Measurements from ENCODE around the gene BMP3.

The BMP3 gene

DNA sequence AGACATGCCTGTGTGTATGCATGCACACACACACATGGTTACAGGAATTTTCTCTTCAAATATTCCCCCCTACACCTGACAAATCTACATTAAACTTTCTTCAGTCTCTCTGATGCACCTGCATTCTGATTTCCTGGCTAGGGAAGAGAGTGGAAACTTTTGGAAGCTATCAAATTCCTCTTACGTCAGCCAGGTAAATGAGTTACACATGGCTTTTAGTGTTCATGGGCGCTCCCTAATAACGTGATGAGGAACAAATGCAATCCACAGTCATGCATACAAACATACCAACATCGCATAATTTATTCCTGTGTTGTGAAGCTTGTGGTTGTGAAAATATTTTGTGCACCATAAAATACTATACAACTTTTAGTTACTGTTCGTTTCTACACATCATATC lies 34.9 kb downstream of the BMP3 start:
- Histone ChIP-seq H3K4ac (ENCODE audit: low read depth, low read length) (no peak overlapping the region), H2BK15ac (replicated peaks; ENCODE audit: low read depth) (no peak overlapping the region), H3K27ac (ENCODE audit: low read depth, low read length) (no peak overlapping the region), H3K79me1 (ENCODE audit: low read length) (no peaks in the 10 kb centered on the region), H3K4me1 (ENCODE audit: control insufficient read depth, low read depth, low read length) (no peaks in the 10 kb centered on the region), H3K27me3 (ENCODE audit: insufficient read depth, low read length, poor library complexity) (no peaks in the 10 kb centered on the region), H3K36me3 (ENCODE audit: control insufficient read depth, insufficient read depth, low read length) (no peaks in the 10 kb centered on the region), H4K8ac (ENCODE audit: low read depth, low read length) (no peak overlapping the region), H3K4me3 (ENCODE audit: low read length) (no peak overlapping the region), H3K9ac (ENCODE audit: low read length) (no peak overlapping the region), H2BK120ac (ENCODE audit: low read depth, low read length) (no peak overlapping the region), H3K4me2 (ENCODE audit: low read length) (no peak overlapping the region), H2BK5ac (ENCODE audit: low read length) (no peak overlapping the region), H3K18ac (ENCODE audit: low read length) (no peak overlapping the region), H4K5ac (ENCODE audit: low read length) (no peak overlapping the region), H3K79me2 (ENCODE audit: control insufficient read depth, insufficient read depth, low read length) (no peaks in the 10 kb centered on the region), H2AK5ac (ENCODE audit: low read length) (no peak overlapping the region), H3K23ac (ENCODE audit: low read length) (no peak overlapping the region), H3K56ac (ENCODE audit: low read length) (no peak overlapping the region)
- 100% methylated on average over 1 of the region's 5 CpGs for WGBS (ENCODE audit: extremely low coverage, insufficient coverage, low lambda C conversion rate)
- no peak for DNase-seq

- no CpG with 5 or more reads among the region's 6 CpGs for WGBS (ENCODE audit: extremely low coverage, insufficient coverage, low lambda C conversion rate)
Measured at GRCh38 chr4:81069706-81070331, 39.3 kb downstream of the BMP3 start.

GRCh38 chr4:81071013-81071412 lies 40.5 kb downstream of the BMP3 start:
- Histone ChIP-seq H3K18ac (ENCODE audit: low read length) (no peak overlapping the region), H2BK15ac (replicated peaks; ENCODE audit: low read depth) (no peak overlapping the region), H3K27ac (ENCODE audit: low read depth, low read length) (no peak overlapping the region), H3K36me3 (ENCODE audit: control insufficient read depth, insufficient read depth, low read length) (no peaks in the 10 kb centered on the region), H4K8ac (ENCODE audit: low read depth, low read length) (no peak overlapping the region), H3K9ac (ENCODE audit: low read length) (no peak overlapping the region), H3K79me2 (ENCODE audit: control insufficient read depth, insufficient read depth, low read length) (no peaks in the 10 kb centered on the region), H2BK5ac (ENCODE audit: low read length) (no peak overlapping the region), H2AK5ac (ENCODE audit: low read length) (no peak overlapping the region), H3K79me1 (ENCODE audit: low read length) (no peaks in the 10 kb centered on the region), H3K23ac (ENCODE audit: low read length) (no peak overlapping the region), H3K56ac (ENCODE audit: low read length) (no peak overlapping the region), H3K4ac (ENCODE audit: low read depth, low read length) (no peak overlapping the region), H3K27me3 (ENCODE audit: insufficient read depth, low read length, poor library complexity) (no peaks in the 10 kb centered on the region), H3K4me1 (ENCODE audit: control insufficient read depth, low read depth, low read length) (no peaks in the 10 kb centered on the region), H2BK120ac (ENCODE audit: low read depth, low read length) (no peak overlapping the region), H3K4me2 (ENCODE audit: low read length) (no peak overlapping the region), H4K5ac (ENCODE audit: low read length) (no peak overlapping the region), H3K4me3 (ENCODE audit: low read length) (no peak overlapping the region)
- DNase-seq, result no peak
- no CpG with 5 or more reads among the region's 2 CpGs for WGBS (ENCODE audit: extremely low coverage, insufficient coverage, low lambda C conversion rate)

More at GRCh38 chr4:81069706-81070331, 39.3 kb downstream of the BMP3 start:
- peak; percentile 95 for DNase-seq
- Histone ChIP-seq H2BK15ac (replicated peaks; ENCODE audit: low read depth) (no peak overlapping the region), H3K4ac (ENCODE audit: low read depth, low read length) (no peak overlapping the region), H3K4me2 (ENCODE audit: low read length) (no peak overlapping the region), H3K23ac (ENCODE audit: low read length) (no peak overlapping the region), H3K18ac (ENCODE audit: low read length) (no peak overlapping the region), H2AK5ac (ENCODE audit: low read length) (no peak overlapping the region), H3K27me3 (ENCODE audit: insufficient read depth, low read length, poor library complexity) (no peaks in the 10 kb centered on the region), H3K79me1 (ENCODE audit: low read length) (no peaks in the 10 kb centered on the region), H3K9ac (ENCODE audit: low read length) (no peak overlapping the region), H2BK120ac (ENCODE audit: low read depth, low read length) (no peak overlapping the region), H3K56ac (ENCODE audit: low read length) (no peak overlapping the region), H3K79me2 (ENCODE audit: control insufficient read depth, insufficient read depth, low read length) (no peaks in the 10 kb centered on the region), H3K36me3 (ENCODE audit: control insufficient read depth, insufficient read depth, low read length) (no peaks in the 10 kb centered on the region), H3K4me3 (ENCODE audit: low read length) (no peak overlapping the region), H4K5ac (ENCODE audit: low read length) (no peak overlapping the region), H4K8ac (ENCODE audit: low read depth, low read length) (no peak overlapping the region), H3K4me1 (ENCODE audit: control insufficient read depth, low read depth, low read length) (no peaks in the 10 kb centered on the region), H3K27ac (ENCODE audit: low read depth, low read length) (no peak overlapping the region), H2BK5ac (ENCODE audit: low read length) (no peak overlapping the region)

DNA sequence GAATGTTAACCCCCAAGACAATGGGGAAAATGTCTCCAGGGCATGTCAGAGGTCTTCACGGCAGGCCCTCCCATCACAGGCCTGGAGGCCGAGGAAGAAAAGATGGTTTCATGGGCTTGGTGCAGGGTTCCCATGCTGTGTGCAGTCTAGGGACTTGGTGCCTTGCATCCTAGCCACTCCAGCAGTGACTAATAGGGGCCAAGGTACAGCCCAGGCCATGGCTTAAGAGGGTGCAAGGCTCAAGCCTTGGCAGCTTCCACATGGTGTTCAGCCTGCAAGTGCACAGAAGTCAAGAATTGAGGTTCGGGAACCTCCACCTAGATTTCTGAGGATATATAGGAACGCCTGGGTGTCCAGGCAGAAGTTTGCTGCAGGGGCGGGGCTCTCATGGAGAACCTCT lies 50.6 kb downstream of the BMP3 start:
- Histone ChIP-seq H3K36me3 (ENCODE audit: control insufficient read depth, insufficient read depth, low read length) (no peaks in the 10 kb centered on the region), H3K9ac (ENCODE audit: low read length) (no peak overlapping the region), H3K4ac (ENCODE audit: low read depth, low read length) (no peak overlapping the region), H3K23ac (ENCODE audit: low read length) (no peak overlapping the region), H4K5ac (ENCODE audit: low read length) (no peak overlapping the region), H3K4me3 (ENCODE audit: low read length) (no peak overlapping the region), H2BK15ac (replicated peaks; ENCODE audit: low read depth) (no peak overlapping the region), H3K56ac (ENCODE audit: low read length) (no peak overlapping the region), H4K8ac (ENCODE audit: low read depth, low read length) (no peak overlapping the region), H3K4me2 (ENCODE audit: low read length) (no peak overlapping the region), H3K79me1 (ENCODE audit: low read length) (no peaks in the 10 kb centered on the region), H3K27ac (ENCODE audit: low read depth, low read length) (no peak overlapping the region), H3K27me3 (ENCODE audit: insufficient read depth, low read length, poor library complexity) (no peaks in the 10 kb centered on the region), H2BK120ac (ENCODE audit: low read depth, low read length) (no peak overlapping the region), H2BK5ac (ENCODE audit: low read length) (no peak overlapping the region), H2AK5ac (ENCODE audit: low read length) (no peak overlapping the region), H3K4me1 (ENCODE audit: control insufficient read depth, low read depth, low read length) (no peaks in the 10 kb centered on the region), H3K79me2 (ENCODE audit: control insufficient read depth, insufficient read depth, low read length) (no peaks in the 10 kb centered on the region), H3K18ac (ENCODE audit: low read length) (no peak overlapping the region)
- WGBS (ENCODE audit: extremely low coverage, insufficient coverage, low lambda C conversion rate), result no CpG with 5 or more reads among the region's 5 CpGs
- no peak for DNase-seq

DNA sequence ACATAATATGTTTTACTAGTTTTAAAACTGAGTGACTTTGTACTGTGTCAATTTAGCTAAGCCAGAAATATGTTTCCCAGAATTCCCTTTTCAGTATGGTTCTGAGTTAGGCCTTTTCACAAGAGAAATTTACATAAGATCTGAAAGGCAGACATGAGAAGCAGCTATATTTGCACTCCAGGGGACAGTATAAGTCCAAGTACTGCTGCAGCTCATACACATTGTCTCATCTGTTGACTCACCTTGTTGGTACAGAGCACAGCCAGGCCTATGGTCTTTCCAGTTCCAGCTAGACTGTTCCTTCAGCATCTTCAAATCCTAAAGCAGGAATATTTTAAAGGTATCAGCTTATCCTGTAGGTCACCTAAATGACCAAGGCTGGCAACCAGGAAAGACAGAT lies 53.5 kb downstream of the BMP3 start:
- Histone ChIP-seq H3K4me3 (ENCODE audit: low read length) (no peak overlapping the region), H3K79me2 (ENCODE audit: control insufficient read depth, insufficient read depth, low read length) (no peaks in the 10 kb centered on the region), H2BK5ac (ENCODE audit: low read length) (no peak overlapping the region), H3K9ac (ENCODE audit: low read length) (no peak overlapping the region), H3K79me1 (ENCODE audit: low read length) (no peaks in the 10 kb centered on the region), H3K27me3 (ENCODE audit: insufficient read depth, low read length, poor library complexity) (no peaks in the 10 kb centered on the region), H2BK15ac (replicated peaks; ENCODE audit: low read depth) (no peak overlapping the region), H4K8ac (ENCODE audit: low read depth, low read length) (no peak overlapping the region), H3K27ac (ENCODE audit: low read depth, low read length) (no peak overlapping the region), H3K18ac (ENCODE audit: low read length) (no peak overlapping the region), H4K5ac (ENCODE audit: low read length) (no peak overlapping the region), H3K4me1 (ENCODE audit: control insufficient read depth, low read depth, low read length) (no peaks in the 10 kb centered on the region), H3K4me2 (ENCODE audit: low read length) (no peak overlapping the region), H3K4ac (ENCODE audit: low read depth, low read length) (no peak overlapping the region), H3K56ac (ENCODE audit: low read length) (no peak overlapping the region), H2BK120ac (ENCODE audit: low read depth, low read length) (no peak overlapping the region), H3K36me3 (ENCODE audit: control insufficient read depth, insufficient read depth, low read length) (no peaks in the 10 kb centered on the region), H2AK5ac (ENCODE audit: low read length) (no peak overlapping the region), H3K23ac (ENCODE audit: low read length) (no peak overlapping the region)
- DNase-seq, result no peak

DNA sequence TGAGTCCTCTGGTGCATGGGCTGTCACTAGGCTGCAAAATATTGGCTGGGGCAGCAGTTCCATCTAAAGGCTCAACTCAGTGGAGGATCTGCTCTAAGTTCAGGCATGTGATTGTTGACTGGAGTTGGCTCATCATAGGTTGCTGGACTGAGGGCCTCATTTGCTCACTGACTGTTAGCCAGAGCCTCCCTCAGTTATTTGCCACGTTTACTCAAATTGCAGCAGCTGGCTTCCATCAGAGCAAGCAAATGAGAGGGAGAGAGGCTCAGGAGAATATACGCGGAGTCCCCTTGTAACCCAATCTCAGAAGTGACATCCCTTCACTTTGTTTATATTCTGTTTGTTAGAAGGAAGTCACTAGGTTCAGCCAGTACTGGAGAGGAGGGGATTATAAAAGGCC lies 54.1 kb downstream of the BMP3 start:
- Histone ChIP-seq H3K36me3 (ENCODE audit: control insufficient read depth, insufficient read depth, low read length) (no peaks in the 10 kb centered on the region), H2BK120ac (ENCODE audit: low read depth, low read length) (no peak overlapping the region), H3K79me2 (ENCODE audit: control insufficient read depth, insufficient read depth, low read length) (no peaks in the 10 kb centered on the region), H3K4me1 (ENCODE audit: control insufficient read depth, low read depth, low read length) (no peaks in the 10 kb centered on the region), H3K27ac (ENCODE audit: low read depth, low read length) (no peak overlapping the region), H2AK5ac (ENCODE audit: low read length) (no peak overlapping the region), H3K9ac (ENCODE audit: low read length) (no peak overlapping the region), H2BK15ac (replicated peaks; ENCODE audit: low read depth) (no peak overlapping the region), H2BK5ac (ENCODE audit: low read length) (no peak overlapping the region), H3K79me1 (ENCODE audit: low read length) (no peaks in the 10 kb centered on the region), H3K18ac (ENCODE audit: low read length) (no peak overlapping the region), H3K23ac (ENCODE audit: low read length) (no peak overlapping the region), H3K4ac (ENCODE audit: low read depth, low read length) (no peak overlapping the region), H4K8ac (ENCODE audit: low read depth, low read length) (no peak overlapping the region), H4K5ac (ENCODE audit: low read length) (no peak overlapping the region), H3K27me3 (ENCODE audit: insufficient read depth, low read length, poor library complexity) (no peaks in the 10 kb centered on the region), H3K4me2 (ENCODE audit: low read length) (no peak overlapping the region), H3K56ac (ENCODE audit: low read length) (no peak overlapping the region), H3K4me3 (ENCODE audit: low read length) (no peak overlapping the region)
- DNase-seq, result no peak
- WGBS (ENCODE audit: extremely low coverage, insufficient coverage, low lambda C conversion rate), result no CpG with 5 or more reads among the region's 3 CpGs
